ENCODE data around the gene HFE.

DNA sequence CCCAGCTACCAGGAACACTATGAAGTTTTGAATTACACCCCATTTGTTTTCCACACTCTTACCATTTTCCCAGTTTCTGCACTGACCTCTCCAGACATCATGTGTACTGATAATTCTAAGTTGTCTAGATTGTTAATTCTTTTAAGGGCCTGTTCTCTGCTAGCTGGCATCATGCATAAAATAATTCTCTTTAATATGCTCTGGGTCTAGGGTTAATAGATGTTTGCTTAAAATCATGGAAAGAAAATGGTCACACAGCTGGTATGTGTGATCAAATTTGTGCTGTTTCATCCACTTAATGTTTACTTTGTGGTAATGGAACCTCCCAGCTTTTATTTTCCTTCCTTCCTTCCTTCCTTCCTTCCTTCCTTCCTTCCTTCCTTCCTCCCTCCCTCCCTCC lies 49.1 kb downstream of the HFE start:
- TF ChIP-seq, protein P1, sequence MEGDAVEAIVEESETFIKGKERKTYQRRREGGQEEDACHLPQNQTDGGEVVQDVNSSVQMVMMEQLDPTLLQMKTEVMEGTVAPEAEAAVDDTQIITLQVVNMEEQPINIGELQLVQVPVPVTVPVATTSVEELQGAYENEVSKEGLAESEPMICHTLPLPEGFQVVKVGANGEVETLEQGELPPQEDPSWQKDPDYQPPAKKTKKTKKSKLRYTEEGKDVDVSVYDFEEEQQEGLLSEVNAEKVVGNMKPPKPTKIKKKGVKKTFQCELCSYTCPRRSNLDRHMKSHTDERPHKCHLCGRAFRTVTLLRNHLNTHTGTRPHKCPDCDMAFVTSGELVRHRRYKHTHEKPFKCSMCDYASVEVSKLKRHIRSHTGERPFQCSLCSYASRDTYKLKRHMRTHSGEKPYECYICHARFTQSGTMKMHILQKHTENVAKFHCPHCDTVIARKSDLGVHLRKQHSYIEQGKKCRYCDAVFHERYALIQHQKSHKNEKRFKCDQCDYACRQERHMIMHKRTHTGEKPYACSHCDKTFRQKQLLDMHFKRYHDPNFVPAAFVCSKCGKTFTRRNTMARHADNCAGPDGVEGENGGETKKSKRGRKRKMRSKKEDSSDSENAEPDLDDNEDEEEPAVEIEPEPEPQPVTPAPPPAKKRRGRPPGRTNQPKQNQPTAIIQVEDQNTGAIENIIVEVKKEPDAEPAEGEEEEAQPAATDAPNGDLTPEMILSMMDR (IDR thresholded peaks at IDR 0.05), result no peak
- TF ChIP-seq POLR2A (IDR thresholded peaks at IDR 0.05), result no peak
